B cell (primary cell): Measurements from ENCODE around the gene ZNF322.
"Not testable (repeated sequence)": the region's sequence is repeated elsewhere in the genome, so short reads cannot be mapped to it uniquely, and the experiment has no call there.

Experiments
- EZH2 ChIP-seq: IDR thresholded peaks from 2 replicates; pipeline ENCODE4 v1.6.1; 2012; ENCODE audit warnings: borderline replicate concordance, low read depth, mild to moderate bottlenecking, moderate library complexity, low read length; ENCODE audit not compliant: insufficient read depth, poor library complexity, severe bottlenecking
- TF ChIP-seq, protein P1 (sequence below): fragments of 200-600 bp; IDR thresholded peaks from one replicate; pipeline ENCODE4 v1.8.0; 2022; ENCODE audit warnings: antibody characterized with exemption, mild to moderate bottlenecking

DNA sequence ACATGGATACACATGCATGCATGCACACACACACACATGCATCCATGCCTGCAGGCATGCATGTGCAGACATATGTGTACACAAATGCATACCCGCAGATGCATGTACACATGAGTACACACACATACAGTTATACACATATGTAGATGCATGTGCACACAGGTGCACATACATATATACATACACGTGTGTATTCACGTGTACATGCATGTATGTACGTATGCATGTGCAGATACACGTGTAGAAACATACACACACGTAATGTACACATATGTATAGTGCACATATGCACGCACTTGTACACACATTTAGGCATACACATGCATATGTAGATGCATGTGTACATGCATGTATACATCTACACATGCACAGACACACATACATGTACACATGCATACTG, 11.0 kb upstream of the ZNF322 start:
- TF ChIP-seq, protein P1, sequence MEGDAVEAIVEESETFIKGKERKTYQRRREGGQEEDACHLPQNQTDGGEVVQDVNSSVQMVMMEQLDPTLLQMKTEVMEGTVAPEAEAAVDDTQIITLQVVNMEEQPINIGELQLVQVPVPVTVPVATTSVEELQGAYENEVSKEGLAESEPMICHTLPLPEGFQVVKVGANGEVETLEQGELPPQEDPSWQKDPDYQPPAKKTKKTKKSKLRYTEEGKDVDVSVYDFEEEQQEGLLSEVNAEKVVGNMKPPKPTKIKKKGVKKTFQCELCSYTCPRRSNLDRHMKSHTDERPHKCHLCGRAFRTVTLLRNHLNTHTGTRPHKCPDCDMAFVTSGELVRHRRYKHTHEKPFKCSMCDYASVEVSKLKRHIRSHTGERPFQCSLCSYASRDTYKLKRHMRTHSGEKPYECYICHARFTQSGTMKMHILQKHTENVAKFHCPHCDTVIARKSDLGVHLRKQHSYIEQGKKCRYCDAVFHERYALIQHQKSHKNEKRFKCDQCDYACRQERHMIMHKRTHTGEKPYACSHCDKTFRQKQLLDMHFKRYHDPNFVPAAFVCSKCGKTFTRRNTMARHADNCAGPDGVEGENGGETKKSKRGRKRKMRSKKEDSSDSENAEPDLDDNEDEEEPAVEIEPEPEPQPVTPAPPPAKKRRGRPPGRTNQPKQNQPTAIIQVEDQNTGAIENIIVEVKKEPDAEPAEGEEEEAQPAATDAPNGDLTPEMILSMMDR: not testable (repeated sequence)
- not testable (repeated sequence) for TF ChIP-seq EZH2
